SK-N-MC (cell line): ENCODE data around the gene SLC10A7.

ENCODE experiments used
- EZH2 ChIP-seq: fragments of 200-600 bp; sonication (generic); IDR thresholded peaks from one replicate; pipeline ENCODE4 v1.6.1; 2017; ENCODE audit warnings: antibody characterized with exemption
- FOXP2 ChIP-seq: optimal IDR thresholded peaks from 2 replicates; pipeline ENCODE3; 2011; ENCODE audit warnings: mild to moderate bottlenecking, moderate library complexity; ENCODE audit not compliant: insufficient read depth; ENCODE audit errors: extremely low read length, control extremely low read depth
- POLR2AphosphoS5 ChIP-seq: IDR thresholded peaks from 2 replicates; pipeline ENCODE4 v1.6.1; 2012; ENCODE audit warnings: mild to moderate bottlenecking, low read depth, low read length, borderline replicate concordance

DNA sequence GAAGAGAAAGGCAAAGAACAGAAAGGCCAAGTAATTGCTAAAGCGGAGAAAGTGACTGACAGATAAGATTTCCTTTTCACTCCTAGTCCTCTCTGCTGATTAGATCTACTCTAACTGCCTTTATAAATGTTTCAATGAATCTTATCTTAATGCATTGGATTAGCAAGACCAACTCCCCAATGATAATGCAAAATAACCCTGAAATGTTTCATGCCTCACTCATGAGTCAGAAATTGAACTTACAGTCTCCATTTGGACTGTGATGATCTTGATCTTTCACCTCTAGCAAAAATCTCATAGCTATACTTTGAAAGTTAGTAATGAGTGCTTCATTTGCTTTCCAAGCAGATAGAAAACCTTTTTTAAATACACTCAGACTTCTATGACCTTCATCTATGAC is 26.5 kb downstream of the SLC10A7 start:
- TF ChIP-seq EZH2 (no peak), POLR2AphosphoS5 (no peak), FOXP2 (no peak)
